Vagina (tissue), 2 donors: ENCODE measurements around the gene SARDH. TPM values are rescaled to one million over a fixed set of nuclear protein-coding genes. Genes with fewer than 3 reads are reported as not detected.
A peak's percentile ranks its signal among the peaks of the same experiment; 100 is the strongest.

ENCODE experiments used
- DNase-seq, 2 donors: peaks; one replicate each; pipeline ENCODE4 v3.0.0-alpha.2; 2017; ENCODE audit errors: extremely low spot score in 2 of 2
- H3K27ac ChIP-seq: fragments of 200-600 bp; sonication (generic); one replicate; pipeline ENCODE4 v1.5.1; 2019
- H3K27me3 ChIP-seq: fragments of 200-600 bp; sonication (generic); one replicate; pipeline ENCODE4 v1.5.1; 2019
- H3K36me3 ChIP-seq, 2 donors: fragments of 200-600 bp; sonication (generic); one replicate each; pipeline ENCODE4 v1.5.1; 2017 to 2019
- H3K4me1 ChIP-seq: fragments of 200-600 bp; sonication (generic); one replicate; pipeline ENCODE4 v1.5.1; 2019
- H3K4me3 ChIP-seq, 2 donors: fragments of 200-600 bp; sonication (generic); 1 replicate in 1 of 2; 2 replicates in 1 of 2; pipeline ENCODE4 v1.5.1; 2016 to 2019
- H3K9me3 ChIP-seq: fragments of 200-600 bp; sonication (generic); one replicate; pipeline ENCODE4 v1.5.1; 2019
- CTCF ChIP-seq, 3 experiments: fragments of 450-650 bp in 2 of 3; fragments of 200-600 bp in 1 of 3; sonication (generic) in 1 of 3; IDR thresholded peaks; one replicate each; pipeline ENCODE4 v1.5.1; 2017 to 2019; ENCODE audit warnings: antibody characterized with exemption in 3 of 3, mild to moderate bottlenecking in 2 of 3, moderate library complexity in 2 of 3
- POLR2A ChIP-seq, 2 donors: fragments of 450-650 bp; IDR thresholded peaks; one replicate each; pipeline ENCODE4 v1.6.1; 2017; ENCODE audit warnings: antibody characterized with exemption in 2 of 2, mild to moderate bottlenecking in 2 of 2, moderate library complexity in 2 of 2
- POLR2AphosphoS5 ChIP-seq, 2 donors: sonication (generic); formaldehyde crosslinking; IDR thresholded peaks; one replicate each; pipeline ENCODE4 v1.9.0; 2017; ENCODE audit warnings: antibody characterized with exemption in 2 of 2, mild to moderate bottlenecking in 2 of 2, low read depth in 1 of 2; ENCODE audit not compliant: insufficient read depth in 1 of 2
- intact Hi-C: fragments of 100-400 bp; cut with DNase I; formaldehyde crosslinking; loops from one replicate; pipeline ENCODE4 v1.15.1; 2023
- total RNA-seq: library from RNA; depleted of rRNA; stranded (reverse); fragments of >200 nt; gene quantifications from one replicate; pipeline ENCODE4 v1.2.3, GENCODE V29; 2016

Gene SARDH
- total RNA-seq, 1 donor from 2014 or later = 2.0 TPM

GRCh38 chr9:133728856-133729616 lies 9.1 kb downstream of the SARDH start:
- H3K9me3 ChIP-seq = no peaks in the 10 kb centered on the region
- peak in 1 of 2 donors; percentile 87 for DNase-seq
- intact Hi-C loops = no loop called here
- H3K4me1 ChIP-seq = no peaks in the 10 kb centered on the region
- TF ChIP-seq CTCF (IDR thresholded peaks at IDR 0.05) = no peak
- TF ChIP-seq POLR2AphosphoS5 (IDR thresholded peaks at IDR 0.05; ENCODE audit: insufficient read depth in 1 of 2, low read depth in 1 of 2) = no peak
- no peak for TF ChIP-seq POLR2A (IDR thresholded peaks at IDR 0.05)
- no peaks in the 10 kb centered on the region for H3K27me3 ChIP-seq
- H3K36me3 ChIP-seq = no peaks in the 10 kb centered on the region
- no peak overlapping the region for H3K27ac ChIP-seq
- H3K4me3 ChIP-seq = no peak overlapping the region

GRCh38 chr9:133727876-133728441 lies 10.2 kb downstream of the SARDH start:
- Histone ChIP-seq H3K36me3 (no peaks in the 10 kb centered on the region), H3K9me3 (no peaks in the 10 kb centered on the region), H3K4me1 (no peaks in the 10 kb centered on the region), H3K27ac (no peak overlapping the region), H3K27me3 (no peaks in the 10 kb centered on the region), H3K4me3 (no peak overlapping the region)
- DNase-seq = no peak
- no peak for TF ChIP-seq POLR2AphosphoS5 (IDR thresholded peaks at IDR 0.05; ENCODE audit: insufficient read depth in 1 of 2, low read depth in 1 of 2)
- no peak for TF ChIP-seq CTCF (IDR thresholded peaks at IDR 0.05)
- no peak for TF ChIP-seq POLR2A (IDR thresholded peaks at IDR 0.05)
- intact Hi-C loops = no loop called here

GRCh38 chr9:133727277-133727875 lies 10.8 kb downstream of the SARDH start:
- intact Hi-C loops = no loop called here
- DNase-seq = no peak
- H3K9me3 ChIP-seq = no peaks in the 10 kb centered on the region
- no peaks in the 10 kb centered on the region for H3K36me3 ChIP-seq
- no peak overlapping the region for H3K27ac ChIP-seq
- H3K27me3 ChIP-seq = no peaks in the 10 kb centered on the region
- no peaks in the 10 kb centered on the region for H3K4me1 ChIP-seq
- no peak for TF ChIP-seq POLR2AphosphoS5 (IDR thresholded peaks at IDR 0.05; ENCODE audit: insufficient read depth in 1 of 2, low read depth in 1 of 2)
- TF ChIP-seq CTCF (IDR thresholded peaks at IDR 0.05) = no peak
- no peak for TF ChIP-seq POLR2A (IDR thresholded peaks at IDR 0.05)
- H3K4me3 ChIP-seq = no peak overlapping the region

DNA sequence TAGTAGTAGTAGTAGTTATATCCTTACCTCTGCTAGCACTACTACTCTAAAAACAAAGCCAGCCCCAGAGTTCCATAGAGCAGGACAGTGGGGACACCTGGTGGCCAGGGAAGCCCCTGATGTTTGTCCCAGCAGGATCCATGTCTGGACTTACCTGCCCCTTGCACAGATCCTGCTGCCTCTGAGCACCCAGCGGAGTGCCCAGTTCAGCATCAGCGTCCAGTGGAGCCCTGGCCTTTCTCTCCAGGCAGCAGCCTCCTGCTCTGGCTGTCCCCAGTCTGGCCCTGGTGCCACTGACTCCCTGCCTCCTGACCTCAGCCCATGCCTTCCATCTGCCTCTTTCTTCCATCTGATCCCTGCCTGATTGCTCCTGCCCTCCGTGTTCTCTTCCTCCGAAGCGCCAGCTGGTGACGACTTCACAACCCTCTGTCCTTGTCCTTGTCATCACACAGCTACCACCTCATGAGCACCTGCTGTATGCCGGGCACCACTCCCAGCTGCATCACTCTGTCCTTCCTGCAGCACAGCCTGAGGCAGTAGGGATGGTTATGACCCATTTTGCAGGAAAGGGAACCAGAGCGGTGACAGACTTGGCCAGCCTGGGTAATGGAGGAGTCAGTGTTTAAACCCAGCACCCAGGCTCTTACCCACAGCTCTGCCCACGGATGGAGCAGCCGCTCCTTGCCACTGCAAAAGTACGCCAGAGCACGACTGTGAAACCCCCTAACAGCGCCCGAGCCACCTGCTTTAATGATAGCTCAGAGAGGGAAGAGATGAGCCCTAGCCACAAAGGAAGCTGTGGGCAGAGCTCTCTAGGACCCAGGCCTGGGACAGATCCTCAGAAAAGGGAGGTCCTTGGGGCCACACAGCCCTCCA lies 11.5 kb downstream of the SARDH start:
- H3K9me3 ChIP-seq = no peaks in the 10 kb centered on the region
- no peak overlapping the region for H3K27ac ChIP-seq
- no peaks in the 10 kb centered on the region for H3K36me3 ChIP-seq
- no peak for DNase-seq
- no peak for TF ChIP-seq POLR2AphosphoS5 (IDR thresholded peaks at IDR 0.05; ENCODE audit: insufficient read depth in 1 of 2, low read depth in 1 of 2)
- no peak for TF ChIP-seq POLR2A (IDR thresholded peaks at IDR 0.05)
- peak in 1 of 3 experiments; percentile 36 for TF ChIP-seq CTCF (IDR thresholded peaks at IDR 0.05)
- no peaks in the 10 kb centered on the region for H3K4me1 ChIP-seq
- no peak overlapping the region for H3K4me3 ChIP-seq
- H3K27me3 ChIP-seq = no peaks in the 10 kb centered on the region
- intact Hi-C loops = no loop called here
